22Rv1 (cell line): ENCODE measurements around the gene THSD4.

Source experiments
- CTCF ChIP-seq: fragments of 450-650 bp; IDR thresholded peaks from 2 replicates; pipeline ENCODE4 v1.5.1; 2017; ENCODE audit warnings: mild to moderate bottlenecking
- ZFX ChIP-seq: fragments of 450-650 bp; IDR thresholded peaks from 2 replicates; pipeline ENCODE4 v1.6.1; 2017; ENCODE audit warnings: antibody characterized with exemption, borderline replicate concordance

GRCh38 chr15:71761649-71762048 is 646.4 kb downstream of the THSD4 start:
- TF ChIP-seq CTCF (no peak), ZFX (no peak)
